NCI-H2029 (cell line): ENCODE data around the gene ZEB2.
"Not testable (repeated sequence)": the region's sequence is repeated elsewhere in the genome, so short reads cannot be mapped to it uniquely, and the experiment has no call there.

Experiments used
- DNase-seq: peaks from one replicate; lab custom pipeline; 2025; lab: John Stamatoyannopoulos, UW

The ZEB2 gene

DNA sequence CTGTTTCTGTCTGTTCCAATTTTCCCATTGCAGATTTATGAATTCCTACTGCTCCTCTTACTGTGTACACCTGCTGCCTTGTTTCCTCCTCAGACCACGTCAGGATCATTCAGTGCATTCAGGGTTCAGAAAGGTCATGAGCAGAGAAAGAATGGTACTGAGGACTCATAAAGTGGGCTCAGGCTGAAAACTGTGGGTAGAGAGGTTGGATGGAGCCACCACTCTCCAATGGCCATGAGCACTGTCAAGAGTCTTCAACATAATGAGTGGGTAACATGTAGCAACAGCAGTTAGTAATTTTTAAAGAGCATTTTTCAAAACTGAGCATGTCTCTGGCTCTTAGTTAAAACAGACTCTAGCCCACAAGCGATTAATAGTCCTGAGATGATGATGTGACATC is 138.2 kb downstream of the ZEB2 start:
- no peak for DNase-seq

GRCh38 chr2:144379851-144380311 is 140.0 kb downstream of the ZEB2 start:
- no peak for DNase-seq

DNA sequence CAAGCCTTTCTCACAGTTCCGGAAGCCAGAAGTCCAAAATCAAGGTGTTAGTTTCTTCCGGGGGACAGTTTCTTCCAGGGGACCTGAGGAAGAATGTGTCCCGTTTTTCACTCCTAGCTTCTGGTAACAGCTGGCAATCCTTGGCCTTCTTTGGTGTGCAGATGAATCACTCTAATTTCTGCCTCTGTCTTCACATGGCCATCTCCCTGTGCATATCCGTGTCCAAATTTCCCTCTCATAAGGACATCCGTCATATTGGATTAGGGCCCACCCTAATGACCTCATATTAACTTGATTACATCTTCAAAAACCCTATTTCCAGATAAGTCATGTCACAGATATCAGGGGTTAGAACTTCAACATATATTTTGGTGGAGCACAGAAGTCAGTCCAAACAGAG is 141.4 kb downstream of the ZEB2 start:
- no peak for DNase-seq

DNA sequence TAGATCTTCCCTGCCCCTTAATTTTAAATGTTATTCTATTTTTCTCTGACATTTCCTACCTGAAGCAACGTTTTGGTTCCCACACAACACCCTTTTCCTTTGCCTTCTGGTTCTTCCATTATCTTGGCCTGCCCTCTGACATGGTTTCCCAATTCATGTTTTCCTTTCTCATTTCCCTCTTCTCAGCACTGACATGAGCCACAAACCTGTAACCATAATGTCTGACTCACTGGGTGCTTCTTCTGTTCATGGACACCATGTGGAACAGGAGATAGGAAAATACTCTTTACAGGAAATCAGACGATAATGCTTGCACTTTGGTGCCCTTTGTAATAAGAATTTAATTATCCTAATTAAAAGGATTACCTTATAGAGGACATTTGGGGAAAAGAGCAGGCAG is 142.0 kb downstream of the ZEB2 start:
- no peak for DNase-seq

GRCh38 chr2:144376926-144377325 is 143.0 kb downstream of the ZEB2 start:
- no peak for DNase-seq

DNA sequence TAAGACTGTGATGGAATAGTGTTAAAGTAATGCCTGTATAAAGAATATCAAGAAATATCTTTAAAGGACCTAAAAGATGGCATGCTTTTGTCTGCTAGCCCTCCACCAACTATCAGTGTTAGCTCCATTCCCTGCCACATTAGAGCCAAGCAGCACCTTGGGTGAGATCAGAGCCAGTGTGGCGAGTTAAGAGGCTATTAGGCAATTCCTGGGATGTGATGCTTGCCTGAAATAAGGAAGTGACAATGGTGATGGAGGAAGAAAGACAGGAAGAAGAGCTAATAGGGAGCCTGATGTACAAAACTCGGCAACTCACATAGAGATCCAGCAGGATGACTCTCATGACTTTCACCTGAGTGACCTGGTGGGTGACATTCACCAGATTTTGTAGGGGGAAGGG is 143.5 kb downstream of the ZEB2 start:
- no peak for DNase-seq

DNA sequence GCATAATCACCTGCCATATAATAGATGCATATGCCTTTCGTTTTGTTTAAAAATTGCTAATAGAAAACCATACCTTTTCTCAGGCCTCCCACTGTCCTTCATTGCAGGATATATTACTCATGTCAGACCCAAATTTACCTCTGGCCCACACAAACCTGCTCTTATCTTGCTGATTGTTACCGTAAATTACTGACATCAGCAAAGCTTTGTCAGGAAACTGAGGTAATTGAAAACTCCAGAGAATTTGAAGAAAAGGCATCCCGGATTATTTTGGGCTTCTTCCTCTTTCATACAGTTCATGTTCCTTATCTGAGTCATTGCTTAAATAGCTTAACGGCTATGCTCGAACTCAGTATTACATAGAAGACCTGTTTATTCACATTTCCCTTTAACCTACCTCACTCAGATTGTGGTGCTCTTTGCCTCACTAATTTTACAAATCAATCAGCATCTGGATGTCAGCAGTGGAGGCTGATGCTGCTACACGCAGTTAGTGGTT is 145.7 kb downstream of the ZEB2 start:
- no peak for DNase-seq

GRCh38 chr2:144372410-144373080 is 147.4 kb downstream of the ZEB2 start:
- no peak for DNase-seq

GRCh38 chr2:144370937-144371584 is 148.9 kb downstream of the ZEB2 start:
- no peak for DNase-seq

GRCh38 chr2:144369416-144369815 is 150.5 kb downstream of the ZEB2 start:
- DNase-seq, result no peak

GRCh38 chr2:144366825-144367429 is 153.0 kb downstream of the ZEB2 start:
- no peak for DNase-seq

- DNase-seq, result no peak
Measured at GRCh38 chr2:144364944-144365738, 154.8 kb downstream of the ZEB2 start.

DNA sequence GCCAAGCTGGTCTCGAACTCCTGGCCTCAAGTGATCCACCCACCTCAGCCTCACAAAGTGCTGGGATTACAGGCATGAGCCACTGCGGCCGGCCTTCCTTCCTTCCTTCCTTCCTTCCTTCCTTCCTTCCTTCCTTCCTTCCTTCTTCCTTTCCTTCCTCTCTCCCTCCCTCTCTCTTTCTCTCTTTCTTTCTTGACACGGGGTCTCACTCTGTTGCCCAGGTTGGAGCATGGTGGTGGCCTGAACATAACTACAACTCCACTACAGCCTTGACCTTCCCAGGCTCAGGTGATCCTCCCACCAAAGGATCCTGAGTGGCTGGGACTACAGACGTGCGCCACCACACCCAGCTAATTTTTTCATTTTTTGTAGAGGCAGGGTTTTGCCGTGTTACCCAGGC is 155.7 kb downstream of the ZEB2 start:
- not testable (repeated sequence) for DNase-seq

DNA sequence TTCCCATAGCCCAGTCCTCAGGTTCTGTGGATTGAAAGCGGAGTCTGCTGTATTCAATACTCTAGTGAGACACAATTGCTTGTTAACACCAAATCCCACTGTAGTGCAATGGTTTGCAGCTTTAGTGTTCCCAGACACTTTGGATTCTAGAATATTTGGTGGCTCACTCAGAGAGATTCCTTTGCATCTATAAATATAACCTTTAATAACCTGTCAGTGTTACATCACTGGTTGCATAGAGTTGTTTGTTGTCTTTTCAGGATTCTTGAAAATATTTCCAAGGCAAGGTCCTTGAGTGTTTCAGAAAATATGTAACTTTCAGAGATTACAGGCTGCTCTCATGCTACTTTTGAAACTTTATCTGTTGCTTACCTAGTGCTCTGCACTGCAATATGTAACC is 157.5 kb downstream of the ZEB2 start:
- no peak for DNase-seq

- no peak for DNase-seq
Measured at GRCh38 chr2:144361742-144362141, 158.2 kb downstream of the ZEB2 start.

DNA sequence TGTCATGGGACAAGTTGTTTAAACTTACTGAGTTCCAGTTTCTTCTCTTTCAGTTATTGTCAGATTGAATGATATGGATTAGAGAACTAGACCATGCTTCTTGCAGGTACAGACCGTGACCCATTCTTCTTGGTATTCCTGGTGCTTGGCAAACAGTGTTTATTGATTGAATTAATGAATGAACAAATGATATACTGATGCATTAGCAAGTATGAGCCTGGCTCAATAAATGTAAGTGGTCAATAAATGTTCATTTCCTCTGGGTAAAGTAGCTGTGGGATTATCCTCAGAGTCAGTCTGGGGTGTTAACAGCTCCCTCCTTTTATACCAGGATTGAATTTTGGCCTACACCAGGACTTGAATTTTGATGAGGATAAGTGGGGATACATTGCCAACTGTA is 160.2 kb downstream of the ZEB2 start:
- DNase-seq, result no peak

DNA sequence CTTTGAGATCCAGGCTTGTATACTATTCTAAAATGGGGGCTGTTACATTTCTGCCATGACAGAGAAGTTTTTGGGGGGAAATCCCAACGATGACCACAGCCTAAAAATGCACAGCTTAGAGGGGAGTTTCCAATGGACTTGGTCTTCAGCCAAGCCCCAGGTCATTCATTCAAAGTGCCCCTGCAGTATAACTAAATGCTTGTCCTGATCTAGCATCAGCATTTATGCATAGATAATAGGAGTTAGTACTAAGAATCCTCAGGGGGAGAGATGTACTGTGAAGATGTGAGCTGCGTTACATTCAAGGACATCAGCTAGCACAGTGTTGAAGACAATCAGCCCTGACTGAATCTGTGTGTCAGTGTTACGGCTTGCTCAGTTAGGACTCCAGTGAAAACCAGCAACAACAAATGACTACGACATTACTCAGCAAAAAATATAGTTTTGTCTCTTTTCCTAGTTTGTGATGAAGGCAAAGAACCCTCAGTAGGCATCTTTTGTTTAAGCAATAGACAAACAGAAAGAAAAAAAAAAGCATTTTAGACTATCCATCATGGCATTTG is 160.9 kb downstream of the ZEB2 start:
- no peak for DNase-seq

DNA sequence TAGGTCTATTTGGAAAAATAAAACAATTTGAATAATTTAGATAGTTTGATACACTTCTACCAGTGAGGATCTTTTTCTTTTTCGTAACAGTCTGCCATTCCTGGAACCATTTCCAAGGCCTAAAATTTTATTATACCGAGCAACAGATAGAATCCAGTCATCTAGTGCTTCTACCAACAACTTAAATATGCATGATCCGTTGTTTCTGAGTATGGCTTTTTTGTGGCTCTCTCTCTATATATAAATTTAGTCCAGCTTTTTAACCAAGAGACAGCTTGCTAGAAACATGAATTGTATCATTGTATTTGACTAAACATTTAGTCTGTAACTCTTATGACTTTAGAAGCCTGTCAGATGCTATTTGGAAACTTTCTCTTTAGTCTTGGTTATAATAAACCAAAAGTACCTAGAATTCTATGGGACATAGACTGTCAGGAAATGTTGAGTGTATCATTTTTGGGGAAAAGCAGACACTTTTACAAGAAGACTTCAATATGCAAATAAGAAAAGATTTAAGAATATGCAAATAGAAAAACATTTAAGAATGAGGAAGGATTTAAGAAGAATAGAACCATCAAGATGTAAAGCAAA is 161.4 kb downstream of the ZEB2 start:
- no peak for DNase-seq

- no peak for DNase-seq
Measured at GRCh38 chr2:144357623-144358373, 162.1 kb downstream of the ZEB2 start.

DNA sequence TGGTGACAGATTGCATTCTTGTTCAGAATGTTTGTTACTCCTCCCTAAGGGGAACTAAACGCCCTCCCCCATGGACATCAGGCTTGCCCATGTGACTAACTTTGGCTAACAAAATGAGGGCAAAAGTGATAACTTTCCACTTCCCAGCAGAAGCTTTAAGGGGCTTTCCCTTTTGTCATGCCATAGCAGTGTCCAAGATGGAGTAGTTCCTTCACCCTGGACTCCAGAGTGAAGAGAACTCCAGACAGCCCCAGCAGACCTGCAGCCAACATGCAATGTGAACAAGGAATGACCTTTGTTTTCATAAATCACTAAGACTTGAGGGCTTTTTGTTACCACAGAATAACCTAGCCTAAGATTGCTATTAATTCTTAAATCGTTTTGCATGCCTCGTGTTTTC is 163.5 kb downstream of the ZEB2 start:
- no peak for DNase-seq

DNA sequence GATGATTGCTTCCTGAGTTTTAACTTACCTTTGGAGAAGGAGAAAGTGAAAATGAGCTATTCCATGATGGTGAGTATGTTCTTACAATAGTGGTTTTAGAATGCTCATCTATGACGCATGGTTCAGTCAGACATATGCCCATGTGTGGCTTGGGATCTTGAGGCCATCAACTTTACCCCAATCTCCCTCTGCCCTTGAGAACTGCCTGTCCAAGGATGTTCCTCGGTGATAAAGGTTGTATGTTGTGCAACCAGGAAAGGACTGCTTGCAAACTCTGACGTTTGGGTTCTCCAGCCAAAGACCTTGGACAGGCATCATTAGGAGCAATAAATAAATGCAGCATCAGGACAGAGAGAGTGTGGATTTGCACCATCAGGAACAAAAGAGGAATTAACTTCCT is 165.0 kb downstream of the ZEB2 start:
- DNase-seq, result no peak
